ENCODE measurements around the gene NUDC. TPM values are rescaled to one million over a fixed set of nuclear protein-coding genes. Genes with fewer than 3 reads are reported as not detected.
A peak's percentile ranks its signal among the peaks of the same experiment; 100 is the strongest.

Gene NUDC
- total and polyA plus RNA-seq, 9 of the 15 experiments (the other 6 are each of a cell fraction or from before 2014, with no cell fraction given), result 9.8 to 234 (median 149) TPM

- TF ChIP-seq PREB (CRISPR knock-in tag; IDR thresholded peaks at IDR 0.05) (peak; percentile 96; the same call in 1 of the 2 replicates), HMBOX1 (IDR thresholded peaks at IDR 0.05) (peak; percentile 98), STAG1 (CRISPR knock-in tag; IDR thresholded peaks at IDR 0.05; ENCODE audit: borderline replicate concordance) (peak; percentile 44; the same call in 1 of the 2 replicates), SP1 (CRISPR knock-in tag; IDR thresholded peaks at IDR 0.05) (peak; percentile 71), EHMT2 (IDR thresholded peaks at IDR 0.05) (no peak), PHB (CRISPR knock-in tag; IDR thresholded peaks at IDR 0.05) (0 out of 2 replicates have a peak, but pooled peaks have one; percentile 63), TAF15 (IDR thresholded peaks at IDR 0.05; ENCODE audit: low read depth, low read length) (no peak), ATF3 (IDR thresholded peaks at IDR 0.05) (no peak), ATF3 (CRISPR knock-in tag; conservative IDR thresholded peaks at IDR 0.05) (peak; percentile 62; the same call in 1 of the 2 replicates), ZMIZ1 (IDR thresholded peaks at IDR 0.05; ENCODE audit: low read depth in 2 of 2, low read length in 2 of 2) (peak in 1 of 2 experiments; percentile 49; a peak in 1 of 4 replicates), FIP1L1 (IDR thresholded peaks at IDR 0.05; ENCODE audit: low read depth, low read length, poor library complexity, severe bottlenecking) (peak; percentile 94), ZBTB2 (IDR thresholded peaks at IDR 0.05) (peak; percentile 59; the same call in 1 of the 2 replicates), HNRNPL (IDR thresholded peaks at IDR 0.05; ENCODE audit: low read depth, low read length) (no peak; the same call in 1 of the 2 replicates), ZNF431 (CRISPR knock-in tag; IDR thresholded peaks at IDR 0.05) (peak; percentile 86), TOE1 (IDR thresholded peaks at IDR 0.05; ENCODE audit: borderline replicate concordance) (peak; percentile 63; the same call in 1 of the 2 replicates), TOE1 (CRISPR knock-in tag; IDR thresholded peaks at IDR 0.05; ENCODE audit: borderline replicate concordance, low read depth) (peak; percentile 91), MEIS2 (IDR thresholded peaks at IDR 0.05; ENCODE audit: partially characterized antibody) (no peak), ZNF766 (CRISPR knock-in tag; conservative IDR thresholded peaks at IDR 0.05) (no peak)
Observed at GRCh38 chr1:26889551-26890466, 31.7 kb upstream of the NUDC start, which contains the start of gene GPN2 (continued).
